Esophagus squamous epithelium (tissue), 5 donors: ENCODE results near the gene PDHX. TPM values are rescaled to one million over a fixed set of nuclear protein-coding genes. Genes with fewer than 3 reads are reported as not detected.

Source experiments
- DNase-seq: peaks from one replicate; lab custom pipeline; 2025; lab: John Stamatoyannopoulos, UW
- H3K27ac ChIP-seq, 4 donors: fragments of 200-600 bp; sonication (generic); one replicate each; pipeline ENCODE4 v1.5.1; 2016 to 2019; ENCODE audit warnings: mild to moderate bottlenecking in 1 of 4
- H3K27me3 ChIP-seq, 4 donors: fragments of 200-600 bp; sonication (generic); 1 replicate in 3 of 4; 2 replicates in 1 of 4; pipeline versions ENCODE4 v1.5.1 to v1.6.0; 2017 to 2021; ENCODE audit warnings: antibody characterized with exemption in 1 of 4
- H3K36me3 ChIP-seq, 3 donors: fragments of 200-600 bp; sonication (generic); one replicate each; pipeline ENCODE4 v1.5.1; 2016 to 2019
- H3K4me1 ChIP-seq, 3 donors: fragments of 200-600 bp; sonication (generic); one replicate each; pipeline ENCODE4 v1.5.1; 2017 to 2019
- H3K4me3 ChIP-seq, 4 donors: fragments of 200-600 bp; sonication (generic); 1 replicate in 3 of 4; 2 replicates in 1 of 4; pipeline ENCODE4 v1.5.1; 2016 to 2019; ENCODE audit warnings: mild to moderate bottlenecking in 2 of 4, moderate library complexity in 1 of 4
- H3K9me3 ChIP-seq, 3 donors: fragments of 200-600 bp; sonication (generic); one replicate each; pipeline ENCODE4 v1.5.1; 2016 to 2019
- POLR2A ChIP-seq, 4 donors: fragments of 450-650 bp; IDR thresholded peaks; one replicate each; pipeline ENCODE4 v1.6.1; 2017; ENCODE audit warnings: antibody characterized with exemption in 4 of 4, mild to moderate bottlenecking in 4 of 4, moderate library complexity in 3 of 4
- WGBS, 2 donors: methylation state at CpG; one replicate each; pipeline ENCODE4 v1.1.5; 2018; 5-methylcytosine and 5-hydroxymethylcytosine counted together
- intact Hi-C: fragments of 100-400 bp; cut with DNase I; formaldehyde crosslinking; loops from one replicate; pipeline ENCODE4 v1.15.0; 2022
- total RNA-seq, 4 donors: library from RNA; depleted of rRNA; stranded (reverse); fragments of >200 nt; gene quantifications; one replicate each; pipeline ENCODE4 v1.1.0, GENCODE V29; 2016
- TF ChIP-seq, protein P1 (sequence below), 6 experiments: fragments of 450-650 bp in 4 of 6; fragments of 200-600 bp in 2 of 6; sonication (generic) in 2 of 6; IDR thresholded peaks; one replicate each; pipeline ENCODE4 v1.5.1; 2016 to 2019; ENCODE audit warnings: antibody characterized with exemption in 6 of 6, mild to moderate bottlenecking in 4 of 6, moderate library complexity in 4 of 6
- donor health status: DM: yes; HTN: yes; CAD: no.

The PDHX gene
- total RNA-seq, 4 donors from 2014 or later, result 14.1 to 29.9 (median 25.7) TPM

DNA sequence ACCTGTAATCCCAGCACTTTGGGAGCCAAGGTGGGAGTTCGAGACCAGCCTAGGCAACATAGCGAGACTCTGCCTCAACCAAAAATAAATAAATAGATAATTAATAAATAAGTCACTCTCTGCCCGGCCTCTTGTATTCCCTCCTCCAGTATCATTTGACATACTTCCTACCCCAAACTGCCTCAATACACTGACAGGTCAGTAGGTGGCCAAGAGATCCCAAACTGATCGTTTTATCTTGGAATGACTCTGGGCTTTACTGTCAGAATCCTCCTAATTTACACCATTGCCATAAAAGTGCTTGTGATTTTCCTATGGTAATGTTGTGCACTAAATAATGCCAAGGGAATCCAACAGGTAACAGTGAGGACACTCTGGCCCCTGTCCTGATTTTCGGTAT lies 94.2 kb downstream of the PDHX start:
- Histone ChIP-seq H3K36me3 (no peaks in the 10 kb centered on the region), H3K4me1 (peaks cover 0 to 84% (median 36%) of the 10 kb centered on the region in 3 donors), H3K27me3 (no peaks in the 10 kb centered on the region), H3K4me3 (no peak overlapping the region), H3K27ac (peak overlapping the region; percentile 52 to 77 (median 72)), H3K9me3 (no peaks in the 10 kb centered on the region)
- intact Hi-C loops, result no loop called here
- WGBS, 2 donors, result 72 to 88% methylated on average over 5 of the region's 5 CpGs
- TF ChIP-seq POLR2A (IDR thresholded peaks at IDR 0.05), result no peak
- TF ChIP-seq, protein P1, sequence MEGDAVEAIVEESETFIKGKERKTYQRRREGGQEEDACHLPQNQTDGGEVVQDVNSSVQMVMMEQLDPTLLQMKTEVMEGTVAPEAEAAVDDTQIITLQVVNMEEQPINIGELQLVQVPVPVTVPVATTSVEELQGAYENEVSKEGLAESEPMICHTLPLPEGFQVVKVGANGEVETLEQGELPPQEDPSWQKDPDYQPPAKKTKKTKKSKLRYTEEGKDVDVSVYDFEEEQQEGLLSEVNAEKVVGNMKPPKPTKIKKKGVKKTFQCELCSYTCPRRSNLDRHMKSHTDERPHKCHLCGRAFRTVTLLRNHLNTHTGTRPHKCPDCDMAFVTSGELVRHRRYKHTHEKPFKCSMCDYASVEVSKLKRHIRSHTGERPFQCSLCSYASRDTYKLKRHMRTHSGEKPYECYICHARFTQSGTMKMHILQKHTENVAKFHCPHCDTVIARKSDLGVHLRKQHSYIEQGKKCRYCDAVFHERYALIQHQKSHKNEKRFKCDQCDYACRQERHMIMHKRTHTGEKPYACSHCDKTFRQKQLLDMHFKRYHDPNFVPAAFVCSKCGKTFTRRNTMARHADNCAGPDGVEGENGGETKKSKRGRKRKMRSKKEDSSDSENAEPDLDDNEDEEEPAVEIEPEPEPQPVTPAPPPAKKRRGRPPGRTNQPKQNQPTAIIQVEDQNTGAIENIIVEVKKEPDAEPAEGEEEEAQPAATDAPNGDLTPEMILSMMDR (IDR thresholded peaks at IDR 0.05), result peak in 1 of 6 experiments; percentile 3
- DNase-seq, result no peak

DNA sequence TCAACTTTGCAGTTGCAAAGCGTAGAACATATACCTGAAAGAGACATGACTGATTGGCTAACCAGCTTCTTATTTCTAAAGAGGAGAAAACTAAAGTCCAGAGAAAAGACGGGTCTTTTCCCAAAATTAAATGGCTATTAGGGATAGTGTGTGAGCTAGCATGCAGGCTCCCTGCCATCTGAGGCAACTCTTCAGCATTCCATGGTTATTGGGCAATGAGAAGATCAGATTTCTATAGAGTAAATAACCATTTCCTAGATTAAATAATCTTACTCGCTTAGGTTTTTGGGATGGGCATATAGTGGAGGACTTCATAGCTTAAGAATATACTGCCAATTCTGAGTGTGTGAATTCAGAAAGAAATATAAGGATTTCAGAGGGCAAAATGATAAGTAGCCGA lies 95.0 kb downstream of the PDHX start:
- H3K4me1 ChIP-seq, result peaks cover 0 to 76% (median 34%) of the 10 kb centered on the region in 3 donors
- H3K27ac ChIP-seq, result no peak overlapping the region
- intact Hi-C loops, result no loop called here
- no peak for DNase-seq
- no peak for TF ChIP-seq POLR2A (IDR thresholded peaks at IDR 0.05)
- TF ChIP-seq, protein P1 (IDR thresholded peaks at IDR 0.05), result no peak
- 84 to 85% methylated on average over 4 of the region's 4 CpGs for WGBS, 2 donors
- no peak overlapping the region for H3K4me3 ChIP-seq
- no peaks in the 10 kb centered on the region for H3K27me3 ChIP-seq
- no peaks in the 10 kb centered on the region for H3K9me3 ChIP-seq
- H3K36me3 ChIP-seq, result no peaks in the 10 kb centered on the region

DNA sequence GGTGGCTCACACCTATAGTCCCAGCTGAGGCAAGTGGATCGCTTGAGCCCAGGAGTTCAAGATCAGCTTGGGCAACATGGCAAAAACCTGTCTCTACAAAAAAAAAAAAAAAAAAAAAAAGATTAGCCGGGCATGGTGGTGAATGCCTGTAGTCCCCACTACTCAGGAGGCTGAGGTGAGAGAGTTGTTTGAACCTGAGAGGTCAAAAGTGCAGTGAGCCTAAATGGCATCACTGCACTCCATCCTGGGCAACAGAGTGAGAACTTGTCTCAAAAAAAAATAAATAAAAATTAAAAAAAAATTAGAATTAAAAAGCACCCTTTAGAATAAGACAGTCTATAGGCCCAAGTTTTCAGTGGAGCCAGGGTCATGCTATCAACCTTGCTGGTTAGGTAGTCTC lies 95.5 kb downstream of the PDHX start:
- intact Hi-C loops, result no loop called here
- no peaks in the 10 kb centered on the region for H3K27me3 ChIP-seq
- no peak overlapping the region for H3K4me3 ChIP-seq
- TF ChIP-seq, protein P1 (IDR thresholded peaks at IDR 0.05), result no peak
- TF ChIP-seq POLR2A (IDR thresholded peaks at IDR 0.05), result no peak
- no peaks in the 10 kb centered on the region for H3K9me3 ChIP-seq
- 50 to 79% methylated on average over 1 to 2 of the region's 2 CpGs for WGBS, 2 donors
- H3K36me3 ChIP-seq, result no peaks in the 10 kb centered on the region
- no peak for DNase-seq
- peak overlapping the region in 2 of 4 donors; percentile 7 to 48 for H3K27ac ChIP-seq
- peaks cover 0 to 71% (median 34%) of the 10 kb centered on the region in 3 donors for H3K4me1 ChIP-seq

DNA sequence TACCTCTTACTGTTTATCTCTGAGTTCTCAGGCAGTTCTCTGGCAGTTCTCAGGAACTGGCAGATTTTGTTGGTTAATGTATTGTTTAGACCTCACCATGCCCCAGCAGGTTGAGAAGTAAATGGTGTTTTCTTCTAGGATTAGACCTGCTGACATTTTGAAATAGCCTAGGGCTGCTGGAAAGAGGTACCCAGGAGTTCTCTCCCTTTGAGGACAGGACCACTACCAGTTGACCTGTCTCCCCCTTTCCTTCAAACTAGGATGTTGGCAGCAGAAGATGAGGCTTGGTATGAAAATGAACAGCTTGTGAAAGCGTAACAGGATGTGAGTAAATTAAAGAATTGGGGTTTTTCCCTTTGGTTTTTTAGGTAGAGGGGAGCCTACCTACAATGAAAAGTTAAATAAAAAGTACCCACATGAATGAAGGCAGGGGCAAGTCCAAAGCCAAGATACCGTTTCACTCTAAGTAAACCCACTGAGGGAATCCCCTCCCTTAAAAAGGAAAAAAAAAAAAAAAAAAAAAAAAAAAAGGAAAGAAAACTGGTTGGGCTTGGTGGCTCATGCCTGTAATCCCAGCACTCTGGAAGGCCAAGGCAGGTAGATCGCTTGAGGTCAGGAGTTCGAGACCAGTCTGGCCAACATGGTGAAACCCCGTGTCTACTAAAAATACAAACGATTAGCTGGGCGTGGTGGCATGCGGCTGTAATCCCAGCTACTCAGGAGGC lies 96.2 kb downstream of the PDHX start:
- WGBS, 2 donors, result 39 to 47% methylated on average over 8 of the region's 8 CpGs
- H3K4me3 ChIP-seq, result no peak overlapping the region
- no peak for DNase-seq
- H3K9me3 ChIP-seq, result no peaks in the 10 kb centered on the region
- peaks cover 0 to 64% (median 34%) of the 10 kb centered on the region in 3 donors for H3K4me1 ChIP-seq
- no peaks in the 10 kb centered on the region for H3K27me3 ChIP-seq
- TF ChIP-seq POLR2A (IDR thresholded peaks at IDR 0.05), result no peak
- TF ChIP-seq, protein P1 (IDR thresholded peaks at IDR 0.05), result no peak
- H3K27ac ChIP-seq, result peak overlapping the region; percentile 3 to 48 (median 12)
- intact Hi-C loops, result no loop called here
- H3K36me3 ChIP-seq, result no peaks in the 10 kb centered on the region

DNA sequence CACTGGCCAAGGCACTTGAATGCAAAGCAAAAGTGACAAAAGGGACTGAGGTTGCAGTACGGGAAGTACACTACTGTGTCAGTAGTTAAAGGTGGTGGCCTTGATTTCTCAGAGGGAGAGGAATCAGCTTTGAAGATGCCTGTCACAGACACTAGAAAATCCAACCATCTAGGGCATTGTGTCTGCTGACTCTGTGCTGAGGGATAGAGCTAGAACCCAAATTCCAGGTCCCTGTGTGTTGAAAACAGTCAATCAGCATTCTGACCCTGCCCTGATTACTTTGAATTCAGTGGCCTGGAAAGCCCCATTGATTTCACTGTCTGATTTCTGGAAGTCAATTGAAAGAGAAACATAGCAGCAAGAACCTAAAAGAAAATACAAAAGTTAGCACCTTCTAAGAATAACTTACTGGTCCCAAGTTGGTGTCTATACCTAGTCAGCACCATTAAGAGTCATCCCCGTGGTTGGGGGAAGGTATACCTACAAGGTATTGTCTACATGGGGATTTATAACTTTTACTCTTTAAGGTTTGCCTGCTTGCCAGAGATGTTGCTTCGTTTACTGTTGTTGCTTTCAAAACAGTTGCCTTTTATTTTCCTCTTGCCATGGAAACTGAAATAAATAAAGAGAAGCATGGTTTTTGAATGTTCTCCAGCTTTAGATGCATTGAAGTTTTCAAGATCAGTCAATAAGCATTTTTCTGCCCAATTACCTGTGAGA lies 97.3 kb downstream of the PDHX start:
- no peaks in the 10 kb centered on the region for H3K9me3 ChIP-seq
- H3K4me1 ChIP-seq, result peaks cover 0 to 56% (median 32%) of the 10 kb centered on the region in 3 donors
- H3K4me3 ChIP-seq, result no peak overlapping the region
- DNase-seq, result no peak
- TF ChIP-seq, protein P1 (IDR thresholded peaks at IDR 0.05), result no peak
- no peak for TF ChIP-seq POLR2A (IDR thresholded peaks at IDR 0.05)
- peak overlapping the region in 2 of 4 donors; percentile 7 to 21 for H3K27ac ChIP-seq
- 48 to 50% methylated on average over 3 of the region's 3 CpGs for WGBS, 2 donors
- H3K27me3 ChIP-seq, result no peaks in the 10 kb centered on the region
- H3K36me3 ChIP-seq, result no peaks in the 10 kb centered on the region
- intact Hi-C loops, result no loop called here
